ENCODE results near the gene BICD1. TPM values are rescaled to one million over a fixed set of nuclear protein-coding genes. Genes with fewer than 3 reads are reported as not detected.

BICD1 gene
- total and polyA plus RNA-seq, 2 of the 13 experiments (the other 11 are each of a cell fraction or from before 2014, with no cell fraction given) = 4.5 to 5.2 TPM

- Histone ChIP-seq H3K4me3 (replicated peaks in 1 of 3; ENCODE audit: insufficient read depth in 1 of 3, low read depth in 2 of 3, low read length in 3 of 3) (no peak overlapping the region), H2AFZ (ENCODE audit: low read length) (no peak overlapping the region), H3K79me2 (ENCODE audit: insufficient read depth, low read length) (no peaks in the 10 kb centered on the region), H4K20me1 (ENCODE audit: insufficient read depth, low read length) (no peaks in the 10 kb centered on the region), H3K9me3 (ENCODE audit: low read length) (no peaks in the 10 kb centered on the region), H3K4me1 (ENCODE audit: insufficient read depth, low read length) (no peaks in the 10 kb centered on the region), H3K36me3 (replicated peaks in 1 of 2; ENCODE audit: control insufficient read depth in 1 of 2, insufficient read depth in 2 of 2, low read length in 2 of 2) (no peaks in the 10 kb centered on the region), H3K27ac (ENCODE audit: extremely low read length, insufficient read depth, low read length) (no peak overlapping the region), H3K9ac (ENCODE audit: insufficient read depth, low read depth, low read length) (no peak overlapping the region), H3K27me3 (ENCODE audit: control insufficient read depth in 1 of 2, insufficient read depth in 2 of 2, low read length in 2 of 2) (no peaks in the 10 kb centered on the region), H3K4me2 (ENCODE audit: low read depth, low read length) (no peak overlapping the region)
- BruUV-seq (replicated peaks) = no TSS peak
- CTCF ChIA-PET (ENCODE audit: low intra/inter-chr PET ratio, low total read pairs) = no interaction called here
- DNase-seq (ENCODE audit: low spot score) (no peak), FAIRE-seq (no peak), ATAC-seq (no peak)
- intact Hi-C loops (cut with micrococcal nuclease; ENCODE audit: unreplicated experiment) = no loop called here
- TF ChIP-seq ZSCAN31 (CRISPR knock-in tag; IDR thresholded peaks at IDR 0.05; ENCODE audit: low read depth) = no peak
- no peak for TF ChIP-seq SMAD9 (CRISPR knock-in tag; IDR thresholded peaks at IDR 0.05)
- no peak for TF ChIP-seq ATF6 (CRISPR knock-in tag; conservative IDR thresholded peaks at IDR 0.05)
- TF ChIP-seq ZNF468 (CRISPR knock-in tag; IDR thresholded peaks at IDR 0.05) = no peak
- TF ChIP-seq, protein P1, sequence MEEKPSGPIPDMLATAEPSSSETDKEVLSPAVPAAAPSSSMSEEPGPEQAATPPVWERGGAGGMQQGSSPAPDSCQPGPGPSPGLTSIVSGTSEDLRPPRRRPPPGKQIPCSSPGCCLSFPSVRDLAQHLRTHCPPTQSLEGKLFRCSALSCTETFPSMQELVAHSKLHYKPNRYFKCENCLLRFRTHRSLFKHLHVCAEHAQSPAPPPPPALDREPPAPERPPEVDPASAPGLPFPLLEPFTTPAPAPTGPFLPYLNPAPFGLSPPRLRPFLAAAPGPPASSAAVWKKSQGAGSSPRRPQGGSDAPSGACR (CRISPR knock-in tag; IDR thresholded peaks at IDR 0.05) = no peak
- no peak for TF ChIP-seq JUND (CRISPR knock-in tag; IDR thresholded peaks at IDR 0.05)
- no peak for TF ChIP-seq ZNF616 (CRISPR knock-in tag; IDR thresholded peaks at IDR 0.05; ENCODE audit: low read depth)
- 94% methylated on average over 5 of the region's 5 CpGs for WGBS (ENCODE audit: low lambda C conversion rate)
- POLR2A ChIA-PET = no interaction called here
- in situ Hi-C loops (cut with HindIII; ENCODE audit: extremely low pct_ligation_motif_present, low pct_unique_long_range_greater_than_20kb) = no loop called here
Measured at GRCh38 chr12:32226768-32227167, 120.1 kb downstream of the BICD1 start.

All from HepG2 (cell line).